Right ventricle myocardium superior (tissue), 1 donor: ENCODE data around the gene XYLB. TPM values are rescaled to one million over a fixed set of nuclear protein-coding genes. Genes with fewer than 3 reads are reported as not detected.
"Not testable (repeated sequence)": the region's sequence is repeated elsewhere in the genome, so short reads cannot be mapped to it uniquely, and the experiment has no call there.

Experiments
- ATAC-seq: fragments of 200-7000 bp; cut with Tn5 transposase; one replicate; pipeline ENCODE4 v1.9.1; 2020; ENCODE audit warnings: mild to moderate bottlenecking; ENCODE audit not compliant: poor library complexity
- DNase-seq: peaks from one replicate; pipeline ENCODE4 v3.0.0-alpha.2; 2020
- intact Hi-C: fragments of 100-400 bp; cut with DNase I; formaldehyde crosslinking; loops from one replicate; pipeline ENCODE4 v1.11.2; 2022
- total RNA-seq: library from RNA; stranded (reverse); fragmentation: NEBNext Ultra II Directional; extraction: Animal tissue kit (Norgen Biotek cat#: 25700); gene quantifications from one replicate; pipeline ENCODE4 v1.2.1, GENCODE V29; 2021
- donor health status: DM: no; HTN: yes; CAD: no; lungs with severe emphysema.

The XYLB gene
- total RNA-seq, 1 donor from 2014 or later = 1.5 TPM

GRCh38 chr3:38432871-38433658 is 86.5 kb downstream of the XYLB start:
- DNase-seq, intact Hi-C loops, ATAC-seq: not testable (repeated sequence)

- ATAC-seq, DNase-seq, intact Hi-C loops: not testable (repeated sequence)
Observed at GRCh38 chr3:38433661-38434060, 87.1 kb downstream of the XYLB start.

- ATAC-seq, intact Hi-C loops: not testable (repeated sequence)
Observed at GRCh38 chr3:38438436-38439069, 92.0 kb downstream of the XYLB start.

GRCh38 chr3:38443205-38443604 is 96.6 kb downstream of the XYLB start:
- ATAC-seq, intact Hi-C loops: not testable (repeated sequence)

More at GRCh38 chr3:38438436-38439069, 92.0 kb downstream of the XYLB start:
- DNase-seq = not testable (repeated sequence)

GRCh38 chr3:38446085-38446686 is 99.6 kb downstream of the XYLB start:
- DNase-seq (no peak), ATAC-seq (no peak)
- intact Hi-C loops = no loop called here

More at GRCh38 chr3:38443205-38443604, 96.6 kb downstream of the XYLB start:
- not testable (repeated sequence) for DNase-seq

GRCh38 chr3:38446812-38447211 is 100.2 kb downstream of the XYLB start:
- DNase-seq (no peak), ATAC-seq (no peak)
- intact Hi-C loops = no loop called here

- no peak for DNase-seq
- no peak for ATAC-seq
- intact Hi-C loops = no loop called here
Observed at GRCh38 chr3:38450853-38451252, 104.3 kb downstream of the XYLB start.

- ATAC-seq = peak; percentile 90
- intact Hi-C loops = no loop called here
- DNase-seq = peak; percentile 95
Observed at GRCh38 chr3:38453075-38453912, 106.7 kb downstream of the XYLB start, which contains the start of gene ACVR2B. Gene ACVR2B, plus strand, starts transcription at chr3:38453890. Its CDS starts 433 bp downstream, at chr3:38454323.

- no peak for DNase-seq
- ATAC-seq = no peak
- intact Hi-C loops = no loop called here
Observed at GRCh38 chr3:38453913-38454177, 107.3 kb downstream of the XYLB start.

GRCh38 chr3:38454178-38454883 is 107.7 kb downstream of the XYLB start:
- intact Hi-C loops = no loop called here
- ATAC-seq (peak; percentile 55), DNase-seq (peak; percentile 54)

GRCh38 chr3:38454884-38455638 is 108.5 kb downstream of the XYLB start:
- intact Hi-C loops = no loop called here
- ATAC-seq (peak; percentile 76), DNase-seq (peak; percentile 86)

GRCh38 chr3:38455639-38456430 is 109.2 kb downstream of the XYLB start:
- ATAC-seq = no peak
- DNase-seq = no peak
- intact Hi-C loops = no loop called here

- ATAC-seq = no peak
- DNase-seq = no peak
- intact Hi-C loops = no loop called here
Observed at GRCh38 chr3:38457111-38458003, 110.8 kb downstream of the XYLB start.

GRCh38 chr3:38458796-38459498 is 112.4 kb downstream of the XYLB start:
- ATAC-seq (peak; percentile 56), DNase-seq (peak; percentile 63)
- intact Hi-C loops = no loop called here

GRCh38 chr3:38459499-38460048 is 113.0 kb downstream of the XYLB start:
- DNase-seq = no peak
- ATAC-seq = no peak
- intact Hi-C loops = no loop called here
